ENCODE measurements around the gene CDH23.

CDH23 gene

DNA sequence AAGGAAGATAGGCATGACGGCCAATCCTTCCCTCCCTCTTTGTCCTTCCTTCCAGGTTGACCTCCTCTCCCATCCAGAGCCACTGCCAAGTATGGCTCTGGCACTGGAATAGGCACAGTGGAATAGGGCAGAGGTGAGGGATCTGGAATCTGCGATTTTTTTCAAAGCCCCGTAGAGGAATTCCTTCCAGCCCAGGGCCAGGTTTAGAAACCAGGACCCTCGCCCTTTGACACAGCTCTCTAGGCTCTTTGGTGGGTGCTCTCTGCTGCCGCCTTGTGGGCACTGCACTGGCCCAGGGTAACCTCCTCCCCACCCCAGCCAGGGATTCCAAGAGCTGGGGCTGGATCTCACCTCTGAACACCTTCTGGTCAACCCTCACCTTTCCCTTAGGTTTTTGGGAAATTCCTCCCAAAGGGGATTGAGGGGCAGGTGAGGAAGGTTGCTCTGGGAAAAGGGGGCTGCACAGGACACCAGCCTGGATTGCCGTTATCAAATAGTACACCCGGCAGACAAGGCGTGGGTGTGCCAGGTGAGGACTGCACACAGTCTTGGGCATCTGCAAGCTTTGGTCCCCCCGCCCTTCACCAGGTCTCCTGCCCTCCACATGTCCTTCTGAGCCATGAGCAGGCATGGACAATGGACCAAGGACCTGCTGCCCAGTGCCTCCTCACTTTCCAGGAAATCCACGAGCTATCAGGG is 300.1 kb downstream of the CDH23 start:
- no peak for DNase-seq

DNA sequence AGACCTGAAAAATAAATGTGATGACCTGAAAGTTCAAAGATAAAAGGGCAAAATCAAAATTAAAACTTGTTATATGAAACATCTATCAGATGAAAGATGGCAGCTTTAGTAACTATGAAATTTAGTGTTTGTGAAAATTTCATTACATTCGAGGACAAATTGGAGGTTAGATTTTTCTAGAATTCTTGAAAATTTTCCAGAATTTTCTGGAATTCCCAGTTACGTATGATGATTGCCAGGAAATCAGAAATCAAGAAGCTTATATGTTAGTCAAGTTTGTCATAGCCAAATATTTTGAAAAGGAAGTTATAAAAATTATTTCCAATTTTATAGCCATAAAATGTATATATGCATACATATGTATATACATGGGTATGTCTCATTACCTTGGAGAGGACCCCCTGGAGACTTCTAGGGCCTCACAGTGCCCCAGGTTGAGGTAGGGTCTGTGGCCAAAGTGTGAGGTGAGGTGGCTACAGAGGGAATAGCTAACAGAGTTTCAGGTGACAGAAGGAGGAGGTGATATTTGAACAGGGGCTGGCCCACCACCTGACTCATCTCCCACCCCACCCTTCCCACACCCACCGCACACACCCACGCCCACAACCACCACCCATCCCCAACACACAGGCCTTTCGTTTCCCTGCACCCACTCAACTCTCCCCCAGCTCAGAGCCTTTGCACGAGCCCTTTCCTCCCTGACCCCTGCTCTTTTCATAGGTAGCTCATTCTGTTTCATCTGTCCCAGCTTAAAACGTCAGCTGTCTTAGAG is 301.4 kb downstream of the CDH23 start:
- no peak for DNase-seq

DNA sequence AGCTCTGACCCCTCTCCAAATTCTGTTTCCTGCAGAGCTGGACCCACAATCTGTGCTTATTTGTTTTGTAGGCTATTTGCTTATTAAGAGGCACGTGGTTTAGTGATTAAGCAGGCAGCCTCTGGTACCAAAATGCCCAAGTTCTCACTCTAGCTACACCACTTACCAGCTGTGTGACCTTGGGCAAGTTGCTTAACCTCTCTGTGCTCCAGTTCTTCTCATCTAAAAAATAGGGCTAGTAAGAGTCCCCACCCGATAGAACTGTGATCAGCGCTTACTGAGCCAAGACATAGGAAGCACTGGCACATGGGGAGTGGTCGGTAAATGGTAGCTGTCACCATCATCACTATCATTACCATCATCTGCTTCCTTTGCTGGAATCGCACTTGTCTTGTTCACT is 302.0 kb downstream of the CDH23 start:
- no peak for DNase-seq

DNA sequence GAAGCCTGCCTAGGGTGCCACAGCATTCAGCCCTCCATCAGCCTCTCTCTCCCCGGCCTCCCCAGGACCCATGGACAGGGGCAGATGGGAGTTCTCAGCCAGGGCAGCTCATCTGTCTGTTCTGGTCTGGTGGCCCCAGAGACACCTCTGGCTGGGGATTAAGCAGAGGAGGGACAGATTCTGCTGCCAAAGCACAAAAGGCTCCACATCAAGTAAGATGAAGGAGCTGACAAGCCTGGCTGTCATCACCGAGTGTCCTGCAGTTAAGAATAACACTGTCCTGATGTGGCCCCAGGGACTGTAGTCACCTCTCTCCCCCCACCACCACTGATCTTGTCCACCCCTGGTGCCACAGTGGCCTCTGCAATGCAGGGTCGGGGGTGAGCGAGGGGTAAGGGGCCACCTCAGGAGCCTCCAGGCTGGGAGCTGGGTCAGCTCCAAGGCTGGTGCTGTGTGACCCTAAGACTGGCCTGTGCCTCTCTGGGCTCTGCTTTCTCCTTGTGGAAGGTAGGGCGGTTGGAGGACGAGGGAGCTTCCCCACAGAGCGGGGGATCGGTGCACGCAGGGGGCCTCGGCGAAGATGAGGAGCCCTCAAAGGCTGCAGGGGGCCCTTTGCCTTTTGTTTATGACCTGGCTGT is 304.1 kb downstream of the CDH23 start:
- DNase-seq: no peak

DNA sequence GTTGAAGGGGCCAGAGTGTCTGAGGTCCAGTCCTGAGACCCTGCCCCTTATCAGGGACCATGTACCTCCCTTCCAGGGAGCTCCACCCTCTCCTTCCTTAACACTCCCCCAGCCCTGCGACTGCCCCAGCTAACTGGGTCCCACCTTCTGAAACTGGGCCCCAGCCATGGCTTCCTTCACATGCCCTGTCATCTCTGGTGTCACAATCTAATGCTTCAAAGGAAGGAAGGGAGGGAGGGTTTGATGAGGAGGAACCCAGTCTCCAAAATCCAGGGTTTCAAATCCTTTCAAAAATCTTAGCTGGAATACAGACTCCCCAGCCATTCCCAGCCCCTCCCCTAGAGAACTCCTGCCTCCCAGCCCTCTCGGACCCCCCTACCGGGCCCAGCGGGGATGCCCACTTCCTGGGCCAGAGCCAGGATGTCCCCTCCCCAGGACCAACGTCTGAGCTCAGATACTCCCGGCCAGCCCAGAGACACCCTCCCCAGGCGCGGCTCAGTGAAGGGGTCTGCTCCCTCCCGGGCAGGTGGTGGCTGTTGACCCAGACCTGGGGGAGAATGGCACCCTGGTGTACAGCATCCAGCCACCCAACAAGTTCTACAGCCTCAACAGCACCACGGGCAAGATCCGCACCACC is 304.9 kb downstream of the CDH23 start:
- DNase-seq: no peak

DNA sequence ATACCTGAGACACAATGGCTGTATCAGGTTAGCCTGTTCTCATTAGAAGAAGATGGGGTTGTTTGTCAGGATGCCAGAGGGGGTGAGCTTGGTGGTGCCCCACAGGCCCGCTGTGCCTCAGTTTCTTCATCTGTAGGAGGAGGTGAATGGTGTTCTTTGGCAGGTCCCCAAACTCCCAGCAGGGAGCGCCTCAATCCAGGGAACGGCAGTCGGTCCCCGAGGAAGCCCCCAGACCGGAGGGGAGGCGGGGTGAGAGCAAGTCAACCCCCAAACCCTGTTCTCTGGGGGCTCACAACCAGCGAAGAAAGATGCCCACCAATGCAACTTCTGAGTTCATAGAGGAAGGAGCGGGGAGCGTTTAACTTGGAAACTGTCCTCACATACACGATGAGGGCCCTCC is 306.9 kb downstream of the CDH23 start:
- DNase-seq: no peak

DNA sequence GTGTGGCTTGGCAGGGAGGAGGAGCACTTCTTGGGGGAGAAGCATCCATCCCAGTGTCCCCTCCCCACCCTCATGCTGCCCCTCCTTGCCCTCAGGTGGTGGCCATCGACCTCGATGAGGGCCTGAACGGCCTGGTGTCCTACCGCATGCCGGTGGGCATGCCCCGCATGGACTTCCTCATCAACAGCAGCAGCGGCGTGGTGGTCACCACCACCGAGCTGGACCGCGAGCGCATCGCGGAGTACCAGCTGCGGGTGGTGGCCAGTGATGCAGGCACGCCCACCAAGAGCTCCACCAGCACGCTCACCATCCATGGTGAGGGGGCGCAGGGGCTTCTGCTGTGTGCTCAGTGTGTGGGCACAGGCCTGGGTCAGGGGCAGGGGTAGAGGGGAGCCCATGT is 308.1 kb downstream of the CDH23 start:
- no peak for DNase-seq

DNA sequence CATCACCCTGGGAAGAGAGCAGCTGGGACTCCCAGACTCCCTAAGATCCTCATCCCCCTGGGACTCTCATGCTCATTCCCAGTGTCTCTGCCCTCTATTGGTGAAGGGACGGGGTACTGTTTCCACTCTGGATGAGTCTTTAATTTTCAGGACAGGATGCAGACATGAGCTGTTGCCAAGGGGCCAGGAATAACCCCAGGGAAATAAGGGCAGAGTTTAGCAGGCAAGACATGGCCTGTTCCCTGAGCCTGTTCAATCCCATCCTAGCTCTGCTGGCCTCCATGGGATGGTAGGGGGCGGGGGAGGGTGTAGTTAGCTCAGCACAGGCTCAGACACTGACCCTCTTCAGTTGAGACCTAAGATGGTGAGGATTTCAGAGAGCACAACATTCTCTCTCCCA is 308.9 kb downstream of the CDH23 start:
- no peak for DNase-seq

DNA sequence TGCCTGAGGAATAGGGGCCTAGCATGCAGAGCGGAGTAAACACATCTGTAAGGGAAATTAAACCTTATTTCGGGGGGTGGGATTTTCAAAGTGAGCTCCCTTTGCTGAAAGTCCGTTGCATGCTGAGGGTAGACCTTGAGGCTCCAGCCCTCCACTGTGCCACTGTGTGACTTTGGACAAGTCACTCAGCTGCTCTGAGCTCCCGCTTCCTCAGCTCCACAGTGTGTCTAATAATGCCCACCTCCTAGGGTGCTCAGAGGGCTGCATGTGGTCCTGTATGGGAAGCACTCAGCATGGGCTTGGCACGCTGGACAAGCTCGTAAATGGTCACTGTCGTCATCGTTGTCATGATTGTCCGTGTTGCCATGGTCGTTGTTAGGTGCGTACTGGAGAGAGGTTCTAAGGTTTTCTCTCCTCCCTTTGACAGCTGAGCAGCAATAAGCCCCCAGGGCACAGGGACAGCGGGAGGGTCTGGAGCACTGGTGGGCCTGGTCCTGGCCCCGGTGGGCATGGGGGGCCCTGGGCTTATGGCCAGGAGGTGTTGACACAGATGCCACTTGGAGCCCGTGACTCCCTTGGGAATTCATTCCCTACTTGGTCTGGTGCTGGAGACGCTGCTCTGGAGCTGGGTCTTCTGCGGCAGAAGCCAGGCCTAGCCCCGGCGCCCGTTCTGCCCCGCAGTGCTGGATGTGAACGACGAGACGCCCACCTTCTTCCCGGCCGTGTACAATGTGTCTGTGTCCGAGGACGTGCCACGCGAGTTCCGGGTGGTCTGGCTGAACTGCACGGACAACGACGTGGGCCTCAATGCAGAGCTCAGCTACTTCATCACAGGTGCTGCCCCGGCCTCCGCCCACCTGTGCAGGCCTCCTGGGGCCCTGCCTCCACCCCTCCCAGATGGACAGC is 309.7 kb downstream of the CDH23 start:
- DNase-seq: no peak

DNA sequence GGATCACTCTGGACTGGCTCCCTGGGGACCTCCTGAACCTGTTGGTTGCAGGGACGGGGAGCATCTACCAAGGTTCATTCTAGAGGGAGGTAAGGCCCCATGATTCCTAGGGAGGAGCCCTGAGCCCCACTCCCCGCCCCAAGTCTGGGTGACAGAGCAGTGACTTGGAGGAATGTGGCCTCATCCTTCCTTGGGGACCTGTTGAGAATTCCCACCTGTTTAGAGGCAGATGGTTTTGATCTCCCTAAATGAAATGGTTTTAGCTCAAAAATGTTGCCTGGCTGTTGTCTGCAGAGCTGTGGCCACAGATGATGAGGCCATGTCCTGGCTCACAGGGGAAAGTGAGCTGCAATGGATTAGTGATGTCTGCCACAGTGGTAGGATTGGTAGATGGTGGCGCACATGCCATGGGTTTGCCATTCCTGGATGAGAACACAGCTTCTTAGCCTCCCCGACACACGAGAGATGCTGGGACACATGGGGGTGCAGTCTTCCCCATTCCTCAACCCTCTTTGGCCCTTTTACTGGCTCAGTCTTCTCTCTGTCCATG is 310.6 kb downstream of the CDH23 start:
- no peak for DNase-seq

DNA sequence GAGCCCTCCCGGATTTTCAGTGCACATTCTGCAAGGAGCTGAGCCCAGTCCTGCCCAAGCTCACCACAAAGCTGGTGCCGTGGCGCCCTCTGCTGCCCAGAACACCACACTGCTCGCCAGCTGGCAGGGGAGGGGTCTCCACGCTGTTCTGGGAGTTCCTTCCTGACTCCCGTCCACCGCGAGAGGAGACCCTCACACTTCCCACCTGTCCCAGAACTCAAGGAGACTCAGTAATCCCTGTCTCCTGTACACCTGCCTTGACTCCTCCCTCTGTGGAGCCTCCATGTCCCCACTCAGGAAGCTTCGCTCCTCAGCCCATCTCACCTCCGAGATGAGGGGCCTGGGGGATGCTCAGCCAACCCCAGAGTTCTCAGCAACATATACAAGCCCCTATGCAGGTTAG is 311.6 kb downstream of the CDH23 start:
- no peak for DNase-seq

DNA sequence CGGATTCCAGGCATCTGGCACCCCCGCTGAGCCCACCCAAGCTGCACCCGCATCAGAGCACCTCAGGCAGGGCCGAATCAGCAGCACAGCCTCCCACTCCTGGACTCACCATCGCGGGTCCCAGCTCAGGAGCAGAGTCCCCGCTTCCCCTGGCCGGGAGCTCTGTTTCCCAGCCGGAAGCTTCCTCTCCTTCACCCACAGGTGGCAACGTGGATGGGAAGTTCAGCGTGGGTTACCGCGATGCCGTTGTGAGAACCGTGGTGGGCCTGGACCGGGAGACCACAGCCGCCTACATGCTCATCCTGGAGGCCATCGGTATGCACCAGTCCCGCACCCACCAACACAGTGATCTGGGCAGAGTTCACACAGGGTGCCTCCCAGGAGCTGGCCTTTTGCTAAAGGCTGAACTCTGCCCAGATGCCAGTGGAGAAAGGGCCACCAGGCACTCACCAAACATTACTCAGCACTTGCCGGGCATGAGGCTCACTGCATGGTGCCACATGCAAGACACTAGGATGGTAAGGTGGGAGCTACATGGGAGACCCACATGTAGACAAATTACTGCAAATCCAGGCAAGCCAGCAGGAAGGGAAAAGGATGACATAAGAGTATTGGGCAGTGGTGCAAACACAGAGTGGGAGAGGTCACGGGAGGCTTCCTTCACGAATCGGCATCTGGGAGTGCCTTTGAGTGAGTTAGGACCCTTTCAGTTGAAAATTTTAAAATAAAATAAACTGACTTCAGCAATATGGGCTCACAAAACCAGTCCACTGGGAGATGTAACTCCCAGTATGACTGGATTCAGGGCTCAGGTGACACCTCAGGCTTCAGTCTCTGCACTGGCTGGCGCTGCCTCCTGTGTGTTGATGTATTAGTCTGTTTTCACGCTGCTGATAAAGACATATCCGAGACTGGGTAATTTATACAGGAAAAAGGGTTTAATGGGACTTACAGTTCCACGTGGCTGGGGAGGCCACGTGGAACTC is 312.5 kb downstream of the CDH23 start:
- DNase-seq: no peak

DNA sequence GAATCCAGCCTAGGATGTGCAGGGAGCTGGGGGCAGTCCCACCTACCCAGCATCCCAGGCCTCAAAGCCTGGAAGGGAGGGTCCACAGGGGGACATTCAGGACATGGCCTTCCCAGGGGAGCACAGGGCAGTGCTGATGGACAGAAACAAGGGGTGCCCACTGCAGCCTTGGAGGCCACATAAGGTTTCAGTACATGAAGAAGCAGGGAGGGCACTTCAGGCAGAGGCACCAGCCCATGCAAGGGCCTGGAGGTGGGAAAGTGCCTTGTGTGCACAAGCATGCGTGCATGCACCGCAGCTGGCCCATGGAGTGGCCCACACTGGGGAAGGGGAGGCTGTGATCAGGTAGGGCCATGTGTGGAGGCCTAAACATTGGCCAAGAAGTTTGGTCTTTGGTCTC is 313.8 kb downstream of the CDH23 start:
- no peak for DNase-seq

DNA sequence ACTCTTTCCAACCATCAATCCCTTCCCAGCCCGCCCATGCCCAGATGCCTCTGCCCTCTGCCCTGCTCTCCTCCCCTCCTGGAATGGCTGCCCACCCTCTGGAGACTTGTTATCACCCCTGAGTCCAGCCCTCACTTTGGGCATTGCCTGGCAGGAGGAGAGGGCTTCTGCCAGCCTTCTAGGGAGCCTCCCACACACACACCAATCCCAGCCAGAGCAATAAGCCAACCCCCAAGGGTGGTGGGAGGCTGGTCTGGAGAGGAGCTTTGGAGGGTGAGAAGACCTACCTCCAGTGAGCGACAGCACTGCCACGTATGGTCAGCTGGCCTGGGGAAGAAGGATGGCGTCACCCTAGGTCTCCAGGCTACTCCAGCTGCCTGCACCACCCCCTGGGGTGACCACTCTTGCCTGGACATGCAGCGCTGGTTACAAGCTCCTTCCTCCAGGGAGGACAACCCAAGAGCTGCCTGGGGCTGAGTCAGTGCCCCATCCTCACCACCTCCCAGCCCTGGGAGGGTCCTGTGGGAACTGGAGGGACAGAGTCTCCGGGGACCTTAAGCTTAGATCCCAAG is 314.4 kb downstream of the CDH23 start:
- no peak for DNase-seq

DNA sequence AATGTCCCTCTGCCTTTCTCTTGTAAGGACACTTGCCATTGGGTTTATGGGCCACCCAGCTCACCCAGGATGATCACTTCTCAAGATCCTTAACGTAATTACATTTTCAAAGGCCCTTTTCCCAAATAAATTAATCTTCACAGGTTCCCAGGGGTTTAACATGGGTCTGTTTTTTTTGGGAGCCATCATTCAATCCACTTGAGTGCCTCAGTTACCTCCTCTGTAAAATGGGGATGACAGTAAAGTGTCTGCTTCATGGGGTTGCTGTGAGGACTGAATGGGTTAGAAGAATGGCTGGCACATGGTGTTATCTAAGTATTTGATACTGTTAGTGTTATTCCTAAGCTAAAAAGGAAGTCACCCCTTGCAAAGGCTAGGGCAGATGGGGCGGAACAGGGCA is 315.4 kb downstream of the CDH23 start:
- DNase-seq: no peak

DNA sequence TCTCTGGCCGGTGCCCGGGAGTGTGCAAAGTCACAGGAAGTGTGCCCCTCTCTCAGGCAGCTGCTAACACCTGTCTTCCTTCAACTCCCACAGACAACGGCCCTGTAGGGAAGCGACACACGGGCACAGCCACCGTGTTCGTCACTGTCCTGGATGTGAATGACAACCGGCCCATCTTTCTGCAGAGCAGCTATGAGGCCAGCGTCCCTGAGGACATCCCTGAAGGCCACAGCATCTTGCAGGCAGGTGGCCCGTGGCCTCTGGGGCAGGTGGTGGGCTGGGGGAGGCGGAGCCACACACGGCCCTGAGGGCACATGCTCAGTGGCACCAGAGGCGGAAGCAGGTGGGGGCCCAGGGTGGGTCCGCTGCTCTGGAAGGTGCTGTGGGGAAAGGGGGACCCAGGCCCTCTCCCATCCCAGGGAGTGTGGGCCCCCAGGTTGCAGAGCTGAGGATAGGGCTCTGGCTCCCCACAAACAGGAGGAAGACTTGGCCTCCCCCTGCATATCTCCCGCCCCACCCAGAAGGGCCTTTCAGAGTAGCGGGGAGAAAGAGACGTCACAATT is 315.9 kb downstream of the CDH23 start:
- no peak for DNase-seq

DNA sequence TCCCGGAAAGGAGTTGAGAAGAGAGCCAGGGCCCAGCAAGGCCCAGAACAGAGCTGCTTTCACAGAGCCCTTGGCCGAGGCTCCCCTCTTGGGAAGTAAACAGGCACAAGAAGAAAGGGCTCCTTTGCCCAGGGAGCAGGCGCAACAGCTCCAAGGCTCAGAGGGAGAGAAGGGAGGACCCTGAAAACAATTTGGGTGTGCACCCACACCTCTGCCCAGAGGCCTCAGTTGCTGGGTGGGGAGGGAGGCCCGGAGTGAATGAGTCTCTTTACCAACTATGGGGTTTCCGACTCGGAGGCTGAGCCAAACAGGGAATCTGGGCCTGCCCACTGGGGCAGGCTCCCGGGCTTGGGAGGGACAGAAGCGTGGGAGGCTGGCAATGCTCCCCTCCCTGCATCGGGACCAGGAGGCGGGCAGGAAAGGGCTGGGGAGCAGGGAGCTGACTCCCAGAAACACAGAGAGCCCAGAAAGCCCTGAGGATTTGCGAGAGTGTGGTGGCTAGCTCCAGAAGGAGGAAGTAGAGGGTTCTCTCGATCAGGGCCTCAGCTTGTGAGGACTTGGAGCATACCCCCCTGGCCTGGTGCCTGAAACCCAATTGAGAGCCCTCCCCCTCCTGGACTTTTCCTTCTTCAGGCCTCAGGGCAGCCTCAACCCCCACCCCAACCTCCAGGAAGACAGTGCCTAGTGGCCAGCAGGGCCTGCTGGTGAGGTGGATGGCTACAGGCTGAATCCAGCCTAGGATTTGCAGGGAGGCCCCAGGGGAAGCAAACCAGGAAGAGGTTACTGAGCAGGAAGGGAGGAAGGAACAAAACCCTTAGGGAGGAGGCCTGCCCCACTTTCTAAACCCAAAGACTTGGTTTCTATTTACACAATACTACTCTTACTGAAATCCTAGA is 316.7 kb downstream of the CDH23 start:
- DNase-seq: no peak

DNA sequence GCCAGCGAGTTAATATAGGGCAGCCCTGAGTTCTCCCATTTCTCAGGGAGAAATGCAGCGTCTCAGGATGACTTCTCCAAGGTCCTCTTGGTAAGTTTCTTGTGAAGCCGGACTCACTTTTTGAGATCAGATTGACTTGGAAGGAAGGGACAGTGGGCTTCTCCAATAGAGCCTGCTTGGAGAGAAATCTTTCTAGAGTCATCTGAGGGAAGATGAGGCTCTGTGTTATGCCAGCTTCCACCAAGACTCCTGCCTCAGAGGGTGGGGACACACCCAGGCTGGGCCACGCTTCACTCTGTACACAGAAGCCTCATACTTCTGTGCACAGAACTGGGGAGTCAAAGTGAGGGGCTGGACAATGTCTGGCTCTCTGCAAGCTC is 317.3 kb downstream of the CDH23 start:
- DNase-seq: no peak

DNA sequence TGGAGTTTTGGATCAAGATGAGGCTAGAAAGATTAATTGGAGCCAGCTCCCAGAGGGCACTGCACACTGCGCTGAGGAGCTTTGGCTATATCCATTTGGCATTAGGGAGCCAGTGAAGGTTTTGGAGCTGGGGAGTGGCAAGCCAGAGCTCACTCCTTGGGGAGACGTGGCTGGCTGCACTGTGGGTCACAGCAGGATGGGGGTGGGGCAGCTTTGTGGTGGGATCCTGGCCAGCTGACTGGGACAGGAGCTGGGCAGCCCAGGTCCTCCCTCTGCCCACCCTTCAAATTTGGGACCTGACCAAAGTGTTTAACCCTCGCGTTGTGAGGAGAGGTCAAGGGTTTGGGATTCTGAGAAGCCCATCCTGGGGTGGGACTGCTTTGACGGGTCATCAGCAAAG is 317.9 kb downstream of the CDH23 start:
- DNase-seq: no peak
